Stomach (tissue), 4 donors: ENCODE data around the gene BCR.

ENCODE experiments used
- CTCF ChIP-seq, 7 experiments: fragments of 450-650 bp in 4 of 7; fragments of 200-600 bp in 3 of 7; sonication (generic) in 3 of 7; IDR thresholded peaks; one replicate each; pipeline ENCODE4 v1.5.1; 2016 to 2019; ENCODE audit warnings: antibody characterized with exemption in 7 of 7, control low read depth in 2 of 7, mild to moderate bottlenecking in 1 of 7
- EP300 ChIP-seq: sonication (generic); formaldehyde crosslinking; IDR thresholded peaks from one replicate; pipeline ENCODE4 v1.6.1; 2017; ENCODE audit warnings: antibody characterized with exemption

- TF ChIP-seq CTCF (IDR thresholded peaks at IDR 0.05) (no peak), EP300 (no peak)
Observed at GRCh38 chr22:23270212-23270733, 90.0 kb downstream of the BCR start.
